Measurements from ENCODE around the gene PASK. TPM values are rescaled to one million over a fixed set of nuclear protein-coding genes. Genes with fewer than 3 reads are reported as not detected.

The PASK gene
- total RNA-seq, 1 experiment from 2014 or later, result 9.0 TPM

GRCh38 chr2:241190291-241190981 is 41.2 kb upstream of the PASK start:
- intact Hi-C loops (cut with micrococcal nuclease), result no loop called here
- Mint-ChIP-seq H3K4me3 (ENCODE audit: unreplicated experiment) (no peak overlapping the region), H3K36me3 (ENCODE audit: insufficient read depth, unreplicated experiment) (no peaks in the 10 kb centered on the region), H3K4me1 (ENCODE audit: insufficient read depth, unreplicated experiment) (no peaks in the 10 kb centered on the region), H3K27ac (ENCODE audit: low read depth, unreplicated experiment) (no peak overlapping the region), H3K27me3 (ENCODE audit: insufficient read depth, unreplicated experiment) (no peaks in the 10 kb centered on the region), H3K9me3 (ENCODE audit: unreplicated experiment) (no peaks in the 10 kb centered on the region)
- ChIA-PET CTCF (no interaction called here), POLR2A (interaction anchor here (0.5 kb wide), 1 partner anchor 40 kb away, joined by 4 read pairs; the partner anchor contains the start of gene PPP1R7)
- DNase-seq (ENCODE audit: unreplicated experiment), result no peak
- no TSS peak for BruUV-seq (replicated peaks)
- TF ChIP-seq, protein P1, sequence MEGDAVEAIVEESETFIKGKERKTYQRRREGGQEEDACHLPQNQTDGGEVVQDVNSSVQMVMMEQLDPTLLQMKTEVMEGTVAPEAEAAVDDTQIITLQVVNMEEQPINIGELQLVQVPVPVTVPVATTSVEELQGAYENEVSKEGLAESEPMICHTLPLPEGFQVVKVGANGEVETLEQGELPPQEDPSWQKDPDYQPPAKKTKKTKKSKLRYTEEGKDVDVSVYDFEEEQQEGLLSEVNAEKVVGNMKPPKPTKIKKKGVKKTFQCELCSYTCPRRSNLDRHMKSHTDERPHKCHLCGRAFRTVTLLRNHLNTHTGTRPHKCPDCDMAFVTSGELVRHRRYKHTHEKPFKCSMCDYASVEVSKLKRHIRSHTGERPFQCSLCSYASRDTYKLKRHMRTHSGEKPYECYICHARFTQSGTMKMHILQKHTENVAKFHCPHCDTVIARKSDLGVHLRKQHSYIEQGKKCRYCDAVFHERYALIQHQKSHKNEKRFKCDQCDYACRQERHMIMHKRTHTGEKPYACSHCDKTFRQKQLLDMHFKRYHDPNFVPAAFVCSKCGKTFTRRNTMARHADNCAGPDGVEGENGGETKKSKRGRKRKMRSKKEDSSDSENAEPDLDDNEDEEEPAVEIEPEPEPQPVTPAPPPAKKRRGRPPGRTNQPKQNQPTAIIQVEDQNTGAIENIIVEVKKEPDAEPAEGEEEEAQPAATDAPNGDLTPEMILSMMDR (IDR thresholded peaks at IDR 0.05; ENCODE audit: unreplicated experiment), result no peak

DNA sequence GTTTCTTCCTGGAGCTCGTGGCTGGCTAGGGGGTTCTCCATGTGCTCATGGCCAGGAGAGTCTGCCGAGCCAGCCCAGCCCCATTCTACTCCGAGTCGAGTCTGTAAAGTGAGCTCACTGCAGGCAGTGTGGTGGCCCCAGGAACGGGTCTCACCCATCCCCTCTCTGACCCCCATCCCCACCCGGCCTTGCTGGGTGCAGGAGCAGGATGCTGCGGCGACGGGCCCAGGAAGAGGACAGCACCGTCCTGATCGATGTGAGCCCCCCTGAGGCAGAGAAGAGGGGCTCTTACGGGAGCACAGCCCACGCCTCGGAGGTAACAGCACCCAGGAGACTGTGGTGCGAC is 40.6 kb upstream of the PASK start:
- no peaks in the 10 kb centered on the region for H3K36me3 Mint-ChIP-seq (ENCODE audit: insufficient read depth, unreplicated experiment)
- no TSS peak for BruUV-seq (replicated peaks)
- intact Hi-C loops (cut with micrococcal nuclease), result no loop called here

DNA sequence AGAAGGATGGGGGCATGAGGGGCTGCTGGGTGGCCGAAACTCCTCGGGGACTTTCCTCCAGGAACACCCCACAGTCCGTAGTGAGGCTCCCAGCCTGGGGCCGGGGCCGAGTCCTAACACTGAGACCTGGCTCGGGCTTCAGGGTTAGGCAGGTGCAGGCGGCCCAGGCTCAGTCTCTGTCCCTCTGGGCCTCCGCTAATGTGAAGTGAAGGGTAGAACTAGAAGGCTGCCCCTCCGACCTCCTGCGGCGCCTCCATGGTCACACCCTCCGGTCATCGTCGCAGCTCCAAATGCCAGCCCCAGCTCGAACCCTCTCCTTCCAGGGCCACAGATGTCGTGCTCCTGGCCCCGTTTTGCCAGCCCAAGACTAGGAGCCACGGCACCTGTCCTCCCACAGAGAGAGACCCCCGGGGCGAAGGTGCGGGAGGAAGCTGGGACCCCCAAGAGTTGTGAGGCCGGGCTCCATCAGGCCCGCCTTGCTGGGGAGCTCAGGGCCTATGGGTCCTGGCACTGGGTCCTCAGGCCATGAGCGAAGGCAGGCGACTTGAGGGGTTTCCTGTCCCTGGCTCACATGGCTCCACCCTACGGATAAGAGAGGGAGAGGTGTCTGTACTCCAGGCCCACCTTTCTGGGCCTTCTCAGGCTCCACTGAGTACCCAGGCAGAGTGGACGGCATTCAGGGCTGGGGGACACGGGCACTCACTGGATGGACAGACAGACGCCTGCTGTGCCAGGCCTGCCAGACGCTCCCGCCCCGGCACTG is 40.0 kb upstream of the PASK start:
- CTCF ChIA-PET, result interaction anchor here (0.6 kb wide), 1 partner anchor 739 kb away, joined by 3 read pairs; no protein-coding TSS in a partner anchor
- Mint-ChIP-seq H3K27ac (ENCODE audit: low read depth, unreplicated experiment) (no peak overlapping the region), H3K36me3 (ENCODE audit: insufficient read depth, unreplicated experiment) (no peaks in the 10 kb centered on the region), H3K9me3 (ENCODE audit: unreplicated experiment) (no peaks in the 10 kb centered on the region), H3K4me3 (ENCODE audit: unreplicated experiment) (no peak overlapping the region), H3K4me1 (ENCODE audit: insufficient read depth, unreplicated experiment) (no peaks in the 10 kb centered on the region), H3K27me3 (ENCODE audit: insufficient read depth, unreplicated experiment) (no peaks in the 10 kb centered on the region)
- BruUV-seq (replicated peaks), result no TSS peak
- POLR2A ChIA-PET, result no interaction called here
- intact Hi-C loops (cut with micrococcal nuclease), result no loop called here
- DNase-seq (ENCODE audit: unreplicated experiment), result no peak
- TF ChIP-seq, protein P1 (IDR thresholded peaks at IDR 0.05; ENCODE audit: unreplicated experiment), result no peak

More for the DNA sequence above, 40.6 kb upstream of the PASK start:
- no peak for DNase-seq (ENCODE audit: unreplicated experiment)
- CTCF ChIA-PET, result no interaction called here
- H3K4me3 Mint-ChIP-seq (ENCODE audit: unreplicated experiment), result no peak overlapping the region
- TF ChIP-seq, protein P1 (IDR thresholded peaks at IDR 0.05; ENCODE audit: unreplicated experiment), result no peak
- no peaks in the 10 kb centered on the region for H3K27me3 Mint-ChIP-seq (ENCODE audit: insufficient read depth, unreplicated experiment)
- no peaks in the 10 kb centered on the region for H3K4me1 Mint-ChIP-seq (ENCODE audit: insufficient read depth, unreplicated experiment)
- no peaks in the 10 kb centered on the region for H3K9me3 Mint-ChIP-seq (ENCODE audit: unreplicated experiment)
- POLR2A ChIA-PET, result interaction anchor here (0.5 kb wide), 1 partner anchor 40 kb away, joined by 4 read pairs; the partner anchor contains the start of gene PPP1R7
- no peak overlapping the region for H3K27ac Mint-ChIP-seq (ENCODE audit: low read depth, unreplicated experiment)

DNA sequence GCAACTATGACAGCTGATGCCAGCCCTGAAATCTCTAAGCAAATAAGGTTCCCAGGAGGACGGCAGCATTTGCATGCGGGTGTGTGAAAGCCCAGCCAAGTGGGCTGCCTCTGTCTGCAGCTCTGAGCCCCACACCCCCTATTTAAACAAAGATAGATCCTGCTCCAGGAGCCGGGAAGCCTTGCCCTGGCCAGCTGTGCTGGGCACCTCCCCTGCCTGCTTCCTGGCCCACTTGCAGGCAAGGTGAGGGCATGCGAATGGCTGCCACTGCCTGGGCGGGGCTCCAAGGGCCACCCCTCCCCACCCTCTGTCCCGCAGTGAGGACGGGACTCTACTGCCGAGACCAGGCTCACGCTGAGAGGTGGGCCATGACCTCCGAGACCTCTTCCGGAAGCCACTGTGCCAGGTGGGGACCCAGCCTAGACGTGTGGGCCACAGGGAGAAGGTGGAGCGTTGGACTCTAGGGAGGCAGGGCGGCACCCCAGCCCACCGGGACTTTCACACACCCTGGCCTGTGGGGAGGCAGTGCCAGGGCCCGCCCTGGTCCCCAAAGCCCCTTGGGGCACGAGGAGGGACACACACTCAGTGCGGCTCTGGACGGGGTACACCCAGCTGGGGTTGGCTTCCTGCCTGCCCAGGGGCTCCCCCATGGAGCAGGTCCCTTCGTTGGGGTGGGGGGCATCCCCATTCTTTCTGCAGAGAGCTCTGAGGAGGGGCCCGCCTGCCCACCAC is 39.3 kb upstream of the PASK start, which contains the start of gene ANO7:
Gene ANO7 (plus strand): TSS at position 317 of the 732 bp plus-strand sequence. CDS start 1,387 bp downstream, outside the sequence.
- Mint-ChIP-seq H3K27ac (ENCODE audit: low read depth, unreplicated experiment) (no peak within 1 kb of the TSS), H3K27me3 (ENCODE audit: insufficient read depth, unreplicated experiment) (no peaks in the 10 kb centered on the region), H3K36me3 (ENCODE audit: insufficient read depth, unreplicated experiment) (no peaks in the 10 kb centered on the region), H3K4me3 (ENCODE audit: unreplicated experiment) (no peak within 1 kb of the TSS), H3K9me3 (ENCODE audit: unreplicated experiment) (no peaks in the 10 kb centered on the region), H3K4me1 (ENCODE audit: insufficient read depth, unreplicated experiment) (no peaks in the 10 kb centered on the region)
- TF ChIP-seq, protein P1 (IDR thresholded peaks at IDR 0.05; ENCODE audit: unreplicated experiment), result no peak
- no peak for DNase-seq (ENCODE audit: unreplicated experiment)
- intact Hi-C loops (cut with micrococcal nuclease), result no loop called here
- BruUV-seq (replicated peaks), result no TSS peak
- POLR2A ChIA-PET, result no interaction called here
- CTCF ChIA-PET, result interaction anchor here (0.6 kb wide), 1 partner anchor 738 kb away, joined by 3 read pairs; no protein-coding TSS in a partner anchor
